ENCODE measurements around the gene SNX5. TPM values are rescaled to one million over a fixed set of nuclear protein-coding genes. Genes with fewer than 3 reads are reported as not detected.

SNX5 gene
- total and polyA plus RNA-seq, 10 of the 15 experiments (the other 5 are each of a cell fraction or from before 2014, with no cell fraction given): 92.9 to 316 (median 245) TPM

DNA sequence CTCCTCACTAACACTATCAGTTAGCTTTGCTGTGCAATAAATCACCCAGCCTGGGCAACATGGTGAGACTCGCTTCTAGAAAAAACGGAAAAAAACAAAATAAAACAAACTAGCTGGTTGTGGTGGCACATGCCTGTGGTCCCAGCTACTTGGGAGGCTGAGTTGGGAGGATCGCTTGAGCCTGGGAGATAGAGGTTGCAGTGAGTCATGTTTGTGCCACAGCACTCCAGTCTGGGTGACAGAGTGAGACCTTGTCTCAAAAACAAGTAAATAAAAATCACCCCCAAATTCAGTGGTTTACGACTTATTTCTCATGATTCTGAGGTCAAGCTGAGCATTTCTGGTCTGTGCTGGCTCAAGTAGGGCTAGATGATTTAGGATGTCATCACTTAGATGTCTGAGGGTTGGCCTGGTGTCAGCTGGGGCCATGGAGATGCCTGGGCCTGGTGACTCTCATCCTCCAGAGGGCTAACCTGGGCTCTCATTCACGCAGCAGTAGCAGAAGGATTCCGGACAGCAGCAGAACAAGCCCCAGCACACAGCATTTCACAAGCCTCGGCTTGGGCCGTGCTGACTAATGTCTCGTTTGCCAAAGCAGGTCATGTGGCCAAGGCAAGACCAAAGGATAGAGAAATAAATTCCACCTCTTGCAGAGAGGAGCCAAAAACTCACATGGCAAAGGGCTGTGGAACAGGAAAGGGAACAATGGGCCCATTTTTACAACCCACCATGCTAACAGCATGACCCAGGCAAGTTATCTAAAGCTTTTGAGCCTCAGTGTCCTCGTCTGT is 32.7 kb upstream of the SNX5 start:
- no peak for ATAC-seq
- Histone ChIP-seq H3K4me2 (ENCODE audit: control insufficient read depth, insufficient read depth) (no peak overlapping the region), H3K27ac (ENCODE audit: control insufficient read depth, insufficient read depth) (no peak overlapping the region), H3K36me3 (ENCODE audit: control insufficient read depth in 2 of 2, insufficient read depth in 2 of 2, low read length in 1 of 2) (no peaks in the 10 kb centered on the region), H4K20me1 (ENCODE audit: control insufficient read depth, insufficient read depth) (no peaks in the 10 kb centered on the region), H3K27me3 (replicated peaks in 1 of 2; ENCODE audit: control insufficient read depth in 2 of 2, insufficient read depth in 2 of 2, low read length in 1 of 2) (no peaks in the 10 kb centered on the region), H3K4me1 (ENCODE audit: control insufficient read depth, insufficient read depth, low read length) (peaks cover 31% of the 10 kb centered on the region), H3K9ac (ENCODE audit: control insufficient read depth, insufficient read depth, low read length) (no peak overlapping the region), H3K9me3 (replicated peaks; ENCODE audit: control insufficient read depth, insufficient read depth, low read length) (no peaks in the 10 kb centered on the region), H3K4me3 (no peak overlapping the region), H3K79me2 (ENCODE audit: control insufficient read depth, insufficient read depth, low read length) (no peaks in the 10 kb centered on the region), H2AFZ (ENCODE audit: control insufficient read depth, low read depth, low read length) (no peak overlapping the region)
- ChIA-PET RAD21 (ENCODE audit: unreplicated experiment) (interaction anchor here (0.6 to 1.6 kb wide), 4 partner anchors 15 to 495 kb away, joined by 3 to 6 read pairs (median 4); no protein-coding TSS in a partner anchor), SMC1A (ENCODE audit: uncharacterized antibody, unreplicated experiment) (interaction anchor here (0.7 to 1.2 kb wide), 3 partner anchors 30 to 311 kb away, joined by 3 to 4 read pairs (median 3); no protein-coding TSS in a partner anchor), CTCF (interaction anchor here (0.6 to 1.5 kb wide), 5 partner anchors 8 to 496 kb away, joined by 3 to 5 read pairs (median 3); no protein-coding TSS in a partner anchor), POLR2A (interaction anchor here (0.7 kb wide), 1 partner anchor 427 kb away, joined by 3 read pairs; no protein-coding TSS in a partner anchor)
- DNase-seq (ENCODE audit: low read depth, low spot score): no peak
- in situ Hi-C loops (cut with MboI) (no loop called here), intact Hi-C loops (cut with micrococcal nuclease; ENCODE audit: unreplicated experiment) (loop anchor here (10.0 kb wide), 1 partner anchor 283 kb away; the partner anchor contains the start of gene ZNF133)
- 82% methylated on average over 10 of the region's 10 CpGs for WGBS (ENCODE audit: insufficient coverage, insufficient replicate concordance, low lambda C conversion rate, missing lambda C conversion rate)
- no peak for FAIRE-seq
- BruUV-seq (replicated peaks): no TSS peak
- TF ChIP-seq, protein P1, sequence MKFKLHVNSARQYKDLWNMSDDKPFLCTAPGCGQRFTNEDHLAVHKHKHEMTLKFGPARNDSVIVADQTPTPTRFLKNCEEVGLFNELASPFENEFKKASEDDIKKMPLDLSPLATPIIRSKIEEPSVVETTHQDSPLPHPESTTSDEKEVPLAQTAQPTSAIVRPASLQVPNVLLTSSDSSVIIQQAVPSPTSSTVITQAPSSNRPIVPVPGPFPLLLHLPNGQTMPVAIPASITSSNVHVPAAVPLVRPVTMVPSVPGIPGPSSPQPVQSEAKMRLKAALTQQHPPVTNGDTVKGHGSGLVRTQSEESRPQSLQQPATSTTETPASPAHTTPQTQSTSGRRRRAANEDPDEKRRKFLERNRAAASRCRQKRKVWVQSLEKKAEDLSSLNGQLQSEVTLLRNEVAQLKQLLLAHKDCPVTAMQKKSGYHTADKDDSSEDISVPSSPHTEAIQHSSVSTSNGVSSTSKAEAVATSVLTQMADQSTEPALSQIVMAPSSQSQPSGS (IDR thresholded peaks at IDR 0.05; ENCODE audit: low read length): no peak
- TF ChIP-seq CBX5 (IDR thresholded peaks at IDR 0.05; ENCODE audit: low read depth) (no peak), SMAD1 (IDR thresholded peaks at IDR 0.05; ENCODE audit: low read depth, partially characterized antibody) (no peak), IRF5 (IDR thresholded peaks at IDR 0.05; ENCODE audit: borderline replicate concordance) (no peak), ATF3 (IDR thresholded peaks at IDR 0.05; ENCODE audit: borderline replicate concordance, extremely low read depth, low read depth, low read length) (no peak), MEF2A (IDR thresholded peaks at IDR 0.05; ENCODE audit: insufficient read depth, low read depth, low read length) (no peak), CBX3 (IDR thresholded peaks at IDR 0.05; ENCODE audit: borderline replicate concordance, low read depth) (no peak), SPI1 (IDR thresholded peaks at IDR 0.05; ENCODE audit: borderline replicate concordance, insufficient read depth, low read depth, low read length) (no peak), PAX5 (IDR thresholded peaks at IDR 0.05; ENCODE audit: borderline replicate concordance, low read depth, low read length) (no peak), POLR2AphosphoS5 (IDR thresholded peaks at IDR 0.05; ENCODE audit: low read length) (no peak), CHD1 (IDR thresholded peaks at IDR 0.05; ENCODE audit: low read depth, low read length) (no peak), SRF (IDR thresholded peaks at IDR 0.05; ENCODE audit: low read depth in 2 of 2, low read length in 2 of 2) (no peak), MYC (IDR thresholded peaks at IDR 0.05; ENCODE audit: insufficient read depth, insufficient read length, insufficient replicate concordance, low read length, severe bottlenecking) (no peak), CREM (IDR thresholded peaks at IDR 0.05; ENCODE audit: low read depth) (no peak)
- TF ChIP-seq, protein P2, sequence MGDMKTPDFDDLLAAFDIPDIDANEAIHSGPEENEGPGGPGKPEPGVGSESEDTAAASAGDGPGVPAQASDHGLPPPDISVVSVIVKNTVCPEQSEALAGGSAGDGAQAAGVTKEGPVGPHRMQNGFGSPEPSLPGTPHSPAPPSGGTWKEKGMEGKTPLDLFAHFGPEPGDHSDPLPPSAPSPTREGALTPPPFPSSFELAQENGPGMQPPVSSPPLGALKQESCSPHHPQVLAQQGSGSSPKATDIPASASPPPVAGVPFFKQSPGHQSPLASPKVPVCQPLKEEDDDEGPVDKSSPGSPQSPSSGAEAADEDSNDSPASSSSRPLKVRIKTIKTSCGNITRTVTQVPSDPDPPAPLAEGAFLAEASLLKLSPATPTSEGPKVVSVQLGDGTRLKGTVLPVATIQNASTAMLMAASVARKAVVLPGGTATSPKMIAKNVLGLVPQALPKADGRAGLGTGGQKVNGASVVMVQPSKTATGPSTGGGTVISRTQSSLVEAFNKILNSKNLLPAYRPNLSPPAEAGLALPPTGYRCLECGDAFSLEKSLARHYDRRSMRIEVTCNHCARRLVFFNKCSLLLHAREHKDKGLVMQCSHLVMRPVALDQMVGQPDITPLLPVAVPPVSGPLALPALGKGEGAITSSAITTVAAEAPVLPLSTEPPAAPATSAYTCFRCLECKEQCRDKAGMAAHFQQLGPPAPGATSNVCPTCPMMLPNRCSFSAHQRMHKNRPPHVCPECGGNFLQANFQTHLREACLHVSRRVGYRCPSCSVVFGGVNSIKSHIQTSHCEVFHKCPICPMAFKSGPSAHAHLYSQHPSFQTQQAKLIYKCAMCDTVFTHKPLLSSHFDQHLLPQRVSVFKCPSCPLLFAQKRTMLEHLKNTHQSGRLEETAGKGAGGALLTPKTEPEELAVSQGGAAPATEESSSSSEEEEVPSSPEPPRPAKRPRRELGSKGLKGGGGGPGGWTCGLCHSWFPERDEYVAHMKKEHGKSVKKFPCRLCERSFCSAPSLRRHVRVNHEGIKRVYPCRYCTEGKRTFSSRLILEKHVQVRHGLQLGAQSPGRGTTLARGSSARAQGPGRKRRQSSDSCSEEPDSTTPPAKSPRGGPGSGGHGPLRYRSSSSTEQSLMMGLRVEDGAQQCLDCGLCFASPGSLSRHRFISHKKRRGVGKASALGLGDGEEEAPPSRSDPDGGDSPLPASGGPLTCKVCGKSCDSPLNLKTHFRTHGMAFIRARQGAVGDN (IDR thresholded peaks at IDR 0.05): no peak
